BE2C (cell line): Measurements from ENCODE around the gene MAEA.
"Not testable (repeated sequence)": the region's sequence is repeated elsewhere in the genome, so short reads cannot be mapped to it uniquely, and the experiment has no call there.

Source experiments
- DNase-seq: peaks from one replicate; pipeline ENCODE4 v3.0.0-alpha.2; 2020
- H3K27me3 ChIP-seq: fragments of 250-450 bp; sonication (Bioruptor Pico); 2 replicates; pipeline ENCODE4 v1.5.1; 2020; ENCODE audit warnings: mild to moderate bottlenecking
- H3K36me3 ChIP-seq: fragments of 250-450 bp; sonication (Bioruptor Pico); 2 replicates; pipeline ENCODE4 v1.5.1; 2020; ENCODE audit warnings: mild to moderate bottlenecking
- H3K4me1 ChIP-seq: fragments of 250-450 bp; sonication (Bioruptor Pico); 2 replicates; pipeline ENCODE4 v1.5.1; 2020
- H3K4me3 ChIP-seq: 2 replicates; pipeline ENCODE4 v1.5.1; 2011; ENCODE audit warnings: low read depth, low read length
- H3K9me3 ChIP-seq: fragments of 250-450 bp; sonication (Bioruptor Pico); 2 replicates; pipeline ENCODE4 v1.5.1; 2020
- CTCF ChIP-seq: IDR thresholded peaks from 2 replicates; pipeline ENCODE4 v1.5.1; 2012; ENCODE audit warnings: mild to moderate bottlenecking, low read depth, low read length

Gene MAEA

GRCh38 chr4:1329408-1330371, 40.0 kb downstream of the MAEA start:
- H3K4me1 ChIP-seq: no peaks in the 10 kb centered on the region
- no peaks in the 10 kb centered on the region for H3K9me3 ChIP-seq
- no peak for DNase-seq
- H3K4me3 ChIP-seq: no peak overlapping the region
- TF ChIP-seq CTCF: no peak
- no peaks in the 10 kb centered on the region for H3K27me3 ChIP-seq
- H3K36me3 ChIP-seq: peaks cover 58% of the 10 kb centered on the region

- DNase-seq: no peak
- H3K36me3 ChIP-seq: peaks cover 46% of the 10 kb centered on the region
- H3K27me3 ChIP-seq: no peaks in the 10 kb centered on the region
- H3K4me1 ChIP-seq: no peaks in the 10 kb centered on the region
- no peak overlapping the region for H3K4me3 ChIP-seq
- TF ChIP-seq CTCF: no peak
- H3K9me3 ChIP-seq: no peaks in the 10 kb centered on the region
Observed at GRCh38 chr4:1330761-1331590, 41.3 kb downstream of the MAEA start.

GRCh38 chr4:1331591-1332353, 42.1 kb downstream of the MAEA start:
- H3K27me3 ChIP-seq: no peaks in the 10 kb centered on the region

GRCh38 chr4:1332686-1333085, 43.0 kb downstream of the MAEA start:
- H3K27me3 ChIP-seq: no peaks in the 10 kb centered on the region
- DNase-seq: no peak
- TF ChIP-seq CTCF: no peak
- no peaks in the 10 kb centered on the region for H3K4me1 ChIP-seq
- H3K9me3 ChIP-seq: no peaks in the 10 kb centered on the region
- H3K4me3 ChIP-seq: no peak overlapping the region
- H3K36me3 ChIP-seq: peaks cover 52% of the 10 kb centered on the region

More at GRCh38 chr4:1331591-1332353, 42.1 kb downstream of the MAEA start:
- Histone ChIP-seq H3K9me3 (no peaks in the 10 kb centered on the region), H3K4me3 (no peak overlapping the region), H3K4me1 (no peaks in the 10 kb centered on the region), H3K36me3 (peaks cover 51% of the 10 kb centered on the region)
- no peak for DNase-seq
- TF ChIP-seq CTCF: no peak

- H3K27me3 ChIP-seq: no peaks in the 10 kb centered on the region
- no peak for DNase-seq
- H3K4me1 ChIP-seq: no peaks in the 10 kb centered on the region
- no peak for TF ChIP-seq CTCF
- H3K9me3 ChIP-seq: no peaks in the 10 kb centered on the region
- no peak overlapping the region for H3K4me3 ChIP-seq
- H3K36me3 ChIP-seq: peaks cover 52% of the 10 kb centered on the region
Observed at GRCh38 chr4:1333256-1333655, 43.6 kb downstream of the MAEA start.

- H3K27me3 ChIP-seq, H3K9me3 ChIP-seq, DNase-seq, H3K4me3 ChIP-seq, H3K4me1 ChIP-seq: not testable (repeated sequence)
- H3K36me3 ChIP-seq: peaks cover 50% of the 10 kb centered on the region
Observed at GRCh38 chr4:1333851-1334578, 44.3 kb downstream of the MAEA start.
